SK-N-SH treated with all-trans-retinoic acid at 6 μM for 48 hours (cell line): ENCODE measurements around the gene DUSP6.
"Not testable (repeated sequence)": the region's sequence is repeated elsewhere in the genome, so short reads cannot be mapped to it uniquely, and the experiment has no call there.

Source experiments
- ATAC-seq: fragments of 200-7000 bp; cut with Tn5 transposase; 3 replicates; pipeline ENCODE4 v1.9.1; 2020; ENCODE audit warnings: mild to moderate bottlenecking, moderate library complexity
- ARNTL ChIP-seq: fragments of 450-650 bp; formaldehyde crosslinking; IDR thresholded peaks from 2 replicates; pipeline ENCODE4 v1.5.0; 2020; ENCODE audit warnings: low read depth, mild to moderate bottlenecking, moderate library complexity, borderline replicate concordance
- BACH2 ChIP-seq: fragments of 250-450 bp; sonication (Bioruptor Pico); IDR thresholded peaks from 2 replicates; pipeline ENCODE4 v1.9.0; 2021; ENCODE audit warnings: mild to moderate bottlenecking, borderline replicate concordance
- CREB5 ChIP-seq: fragments of 250-450 bp; sonication (Bioruptor Pico); IDR thresholded peaks from 2 replicates; pipeline ENCODE4 v1.5.1; 2020; ENCODE audit warnings: low read depth, mild to moderate bottlenecking, moderate library complexity
- CSDC2 ChIP-seq: fragments of 250-450 bp; sonication (Bioruptor Pico); IDR thresholded peaks from 2 replicates; pipeline ENCODE4 v1.5.0; 2020; ENCODE audit warnings: mild to moderate bottlenecking, moderate library complexity
- CSRNP3 ChIP-seq: fragments of 250-450 bp; sonication (Bioruptor Pico); IDR thresholded peaks from 2 replicates; pipeline ENCODE4 v1.5.1; 2021; ENCODE audit warnings: mild to moderate bottlenecking, moderate library complexity
- ESRRG ChIP-seq: fragments of 250-450 bp; sonication (Bioruptor Pico); IDR thresholded peaks from 2 replicates; pipeline ENCODE4 v1.6.1; 2021; ENCODE audit warnings: mild to moderate bottlenecking
- GLIS3 ChIP-seq: fragments of 250-450 bp; sonication (Bioruptor Pico); IDR thresholded peaks from 2 replicates; pipeline ENCODE4 v1.5.0; 2020; ENCODE audit warnings: mild to moderate bottlenecking, moderate library complexity
- ISL1 ChIP-seq: fragments of 250-450 bp; sonication (Bioruptor Pico); IDR thresholded peaks from 2 replicates; pipeline ENCODE4 v2.1.2; 2022; ENCODE audit warnings: mild to moderate bottlenecking, moderate library complexity
- OSR1 ChIP-seq: fragments of 250-450 bp; sonication (Bioruptor Pico); IDR thresholded peaks from 2 replicates; pipeline ENCODE4 v1.8.0; 2022; ENCODE audit warnings: moderate library complexity, mild to moderate bottlenecking, inconsistent platforms
- PATZ1 ChIP-seq: fragments of 250-450 bp; sonication (Bioruptor Pico); IDR thresholded peaks from 2 replicates; pipeline ENCODE4 v1.8.0; 2020; ENCODE audit warnings: mild to moderate bottlenecking, moderate library complexity, borderline replicate concordance
- POU6F1 ChIP-seq: fragments of 250-450 bp; sonication (Bioruptor Pico); IDR thresholded peaks from 2 replicates; pipeline ENCODE4 v1.8.0; 2021; ENCODE audit warnings: low read depth, mild to moderate bottlenecking, moderate library complexity, borderline replicate concordance
- PPARA ChIP-seq: fragments of 250-450 bp; sonication (Bioruptor Pico); IDR thresholded peaks from 2 replicates; pipeline ENCODE4 v1.5.0; 2020; ENCODE audit warnings: mild to moderate bottlenecking, borderline replicate concordance
- RARB ChIP-seq: fragments of 250-450 bp; sonication (Bioruptor Pico); IDR thresholded peaks from 2 replicates; pipeline ENCODE4 v1.8.0; 2021; ENCODE audit warnings: mild to moderate bottlenecking, moderate library complexity
- SNAI2 ChIP-seq: fragments of 250-450 bp; sonication (Bioruptor Pico); IDR thresholded peaks from 2 replicates; pipeline ENCODE4 v1.5.0; 2020; ENCODE audit warnings: mild to moderate bottlenecking, moderate library complexity
- TCF4 ChIP-seq: fragments of 250-450 bp; sonication (Bioruptor Pico); IDR thresholded peaks from 2 replicates; pipeline ENCODE4 v1.8.0; 2021; ENCODE audit warnings: mild to moderate bottlenecking, moderate library complexity, borderline replicate concordance
- TOX ChIP-seq: fragments of 250-450 bp; sonication (Bioruptor Pico); IDR thresholded peaks from 2 replicates; pipeline ENCODE4 v1.8.0; 2021; ENCODE audit warnings: mild to moderate bottlenecking, moderate library complexity, borderline replicate concordance
- TSHZ2 ChIP-seq: fragments of 250-450 bp; sonication (Bioruptor Pico); IDR thresholded peaks from 2 replicates; pipeline ENCODE4 v1.5.0; 2020; ENCODE audit warnings: mild to moderate bottlenecking, moderate library complexity
- ZC3H10 ChIP-seq: fragments of 250-450 bp; sonication (Bioruptor Pico); IDR thresholded peaks from 2 replicates; pipeline ENCODE4 v1.5.1; 2021; ENCODE audit warnings: mild to moderate bottlenecking, moderate library complexity
- ZFP30 ChIP-seq: fragments of 450-650 bp; formaldehyde crosslinking; IDR thresholded peaks from 2 replicates; pipeline ENCODE4 v1.5.0; 2022; ENCODE audit warnings: mild to moderate bottlenecking, moderate library complexity
- ZNF565 ChIP-seq: fragments of 450-650 bp; formaldehyde crosslinking; conservative IDR thresholded peaks from 2 replicates; pipeline ENCODE4 v1.5.0; 2020; ENCODE audit warnings: low read depth, mild to moderate bottlenecking, moderate library complexity
- ZNF70 ChIP-seq: fragments of 450-650 bp; formaldehyde crosslinking; IDR thresholded peaks from 2 replicates; pipeline ENCODE4 v1.5.0; 2020; ENCODE audit warnings: mild to moderate bottlenecking, moderate library complexity

Gene DUSP6

GRCh38 chr12:89339526-89339925, 12.8 kb downstream of the DUSP6 start:
- no peak for ATAC-seq
- TF ChIP-seq ZNF565 (no peak), ESRRG (CRISPR knock-in tag) (no peak), TOX (no peak), TSHZ2 (no peak), ZNF70 (no peak), ZFP30 (no peak), SNAI2 (CRISPR knock-in tag) (no peak), ZC3H10 (CRISPR knock-in tag) (no peak), CREB5 (CRISPR knock-in tag) (no peak), ARNTL (no peak), PPARA (no peak), CSDC2 (CRISPR knock-in tag) (no peak), OSR1 (CRISPR knock-in tag) (no peak)

- not testable (repeated sequence) for ATAC-seq
These were observed 15.2 kb downstream of the DUSP6 start for GRCh38 chr12:89337136-89337535.

GRCh38 chr12:89335452-89336244, 16.7 kb downstream of the DUSP6 start:
- no peak for ATAC-seq
- TF ChIP-seq ISL1 (CRISPR knock-in tag) (no peak), BACH2 (CRISPR knock-in tag) (no peak), ZC3H10 (CRISPR knock-in tag) (no peak), TCF4 (CRISPR knock-in tag) (no peak), POU6F1 (CRISPR knock-in tag) (no peak), CSDC2 (CRISPR knock-in tag) (no peak), ESRRG (CRISPR knock-in tag) (no peak), OSR1 (CRISPR knock-in tag) (no peak), PATZ1 (no peak), CREB5 (CRISPR knock-in tag) (no peak), ZNF70 (no peak), PPARA (no peak), GLIS3 (CRISPR knock-in tag) (no peak), CSRNP3 (CRISPR knock-in tag) (no peak), RARB (CRISPR knock-in tag) (no peak)
